Spleen (tissue), 7 donors: ENCODE data around the gene CEP97.

Experiments
- POLR2A ChIP-seq, 3 donors: fragments of 450-650 bp; IDR thresholded peaks; one replicate each; pipeline ENCODE4 v1.5.1; 2017; ENCODE audit warnings: antibody characterized with exemption in 3 of 3, mild to moderate bottlenecking in 1 of 3
- POLR2AphosphoS5 ChIP-seq, 3 donors: sonication (generic); formaldehyde crosslinking; IDR thresholded peaks; one replicate each; pipeline ENCODE4 v1.5.1; 2017; ENCODE audit warnings: antibody characterized with exemption in 3 of 3
- TF ChIP-seq, protein P1 (sequence below), 11 experiments: fragments of 200-600 bp in 7 of 11; fragments of 450-650 bp in 4 of 11; sonication (generic) in 4 of 11; IDR thresholded peaks in 8 of 11; conservative IDR thresholded peaks in 3 of 11; 1 replicate in 7 of 11; 2 replicates in 4 of 11; pipeline versions ENCODE4 v1.4.0 to v1.8.0; 2016 to 2021; ENCODE audit warnings: antibody characterized with exemption in 11 of 11, inconsistent platforms in 4 of 11, mild to moderate bottlenecking in 1 of 11
- donor health status: DM: no; HTN: no; CAD: no; lungs with moderate emphysema.
- donor health status: DM: no; HTN: no; CAD: no.
- donor health status: DM: no; HTN: no; CAD: no.

DNA sequence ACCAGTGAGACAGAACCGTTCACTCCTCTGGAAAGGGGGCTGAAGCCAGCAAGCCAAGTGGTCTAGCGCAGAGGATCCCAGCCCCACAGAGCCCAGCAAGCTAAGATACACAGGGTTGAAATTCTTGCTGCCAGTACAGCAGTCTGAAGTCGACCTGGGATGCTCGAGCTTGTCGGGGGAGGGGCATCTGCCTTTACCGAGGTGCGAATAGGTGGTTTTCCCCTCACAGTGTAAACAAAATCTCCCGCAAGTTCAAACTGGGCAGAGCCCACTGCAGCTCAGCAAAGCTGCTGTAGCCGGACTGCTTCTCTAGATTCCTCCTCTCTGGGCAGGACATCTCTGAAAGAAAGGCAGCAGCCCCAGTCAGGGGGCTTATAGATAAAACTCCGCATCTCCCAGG, 11.4 kb downstream of the CEP97 start:
- TF ChIP-seq POLR2A (IDR thresholded peaks at IDR 0.05) (no peak), POLR2AphosphoS5 (IDR thresholded peaks at IDR 0.05) (no peak)
- TF ChIP-seq, protein P1, sequence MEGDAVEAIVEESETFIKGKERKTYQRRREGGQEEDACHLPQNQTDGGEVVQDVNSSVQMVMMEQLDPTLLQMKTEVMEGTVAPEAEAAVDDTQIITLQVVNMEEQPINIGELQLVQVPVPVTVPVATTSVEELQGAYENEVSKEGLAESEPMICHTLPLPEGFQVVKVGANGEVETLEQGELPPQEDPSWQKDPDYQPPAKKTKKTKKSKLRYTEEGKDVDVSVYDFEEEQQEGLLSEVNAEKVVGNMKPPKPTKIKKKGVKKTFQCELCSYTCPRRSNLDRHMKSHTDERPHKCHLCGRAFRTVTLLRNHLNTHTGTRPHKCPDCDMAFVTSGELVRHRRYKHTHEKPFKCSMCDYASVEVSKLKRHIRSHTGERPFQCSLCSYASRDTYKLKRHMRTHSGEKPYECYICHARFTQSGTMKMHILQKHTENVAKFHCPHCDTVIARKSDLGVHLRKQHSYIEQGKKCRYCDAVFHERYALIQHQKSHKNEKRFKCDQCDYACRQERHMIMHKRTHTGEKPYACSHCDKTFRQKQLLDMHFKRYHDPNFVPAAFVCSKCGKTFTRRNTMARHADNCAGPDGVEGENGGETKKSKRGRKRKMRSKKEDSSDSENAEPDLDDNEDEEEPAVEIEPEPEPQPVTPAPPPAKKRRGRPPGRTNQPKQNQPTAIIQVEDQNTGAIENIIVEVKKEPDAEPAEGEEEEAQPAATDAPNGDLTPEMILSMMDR (IDR thresholded peaks at IDR 0.05 in 8 of 11, conservative IDR thresholded peaks at IDR 0.05 in 3 of 11), result no peak
